GM19467 (cell line): ENCODE data around the gene CPE.
"Not testable (repeated sequence)": the region's sequence is repeated elsewhere in the genome, so short reads cannot be mapped to it uniquely, and the experiment has no call there.

Experiments
- ATAC-seq: cut with Tn5 transposase; IDR thresholded peaks from one replicate; pipeline ENCODE4 v1.9.1; 2021; ENCODE audit warnings: mild to moderate bottlenecking, moderate library complexity; ENCODE audit not compliant: unreplicated experiment

CPE gene

GRCh38 chr4:165403048-165403447 is 24.2 kb downstream of the CPE start:
- ATAC-seq: no peak

- no peak for ATAC-seq
Measured at GRCh38 chr4:165403637-165404036, 24.8 kb downstream of the CPE start.

- ATAC-seq: no peak
Measured at GRCh38 chr4:165404080-165404479, 25.3 kb downstream of the CPE start.

- no peak for ATAC-seq
Measured at GRCh38 chr4:165404696-165405095, 25.9 kb downstream of the CPE start.

- ATAC-seq: no peak
Measured at GRCh38 chr4:165410214-165410613, 31.4 kb downstream of the CPE start.

GRCh38 chr4:165415910-165416309 is 37.1 kb downstream of the CPE start:
- no peak for ATAC-seq

- no peak for ATAC-seq
Measured at GRCh38 chr4:165418073-165418472, 39.3 kb downstream of the CPE start.

- ATAC-seq: no peak
Measured at GRCh38 chr4:165425629-165426028, 46.8 kb downstream of the CPE start.

- ATAC-seq: no peak
Measured at GRCh38 chr4:165426331-165426730, 47.5 kb downstream of the CPE start.

- no peak for ATAC-seq
Measured at GRCh38 chr4:165426823-165427222, 48.0 kb downstream of the CPE start.

GRCh38 chr4:165428957-165429356 is 50.1 kb downstream of the CPE start:
- ATAC-seq: no peak

GRCh38 chr4:165433529-165433928 is 54.7 kb downstream of the CPE start:
- no peak for ATAC-seq

- no peak for ATAC-seq
Measured at GRCh38 chr4:165437691-165438090, 58.9 kb downstream of the CPE start.

GRCh38 chr4:165439344-165439743 is 60.5 kb downstream of the CPE start:
- no peak for ATAC-seq

GRCh38 chr4:165439981-165440380 is 61.2 kb downstream of the CPE start:
- no peak for ATAC-seq

GRCh38 chr4:165440415-165441158 is 61.8 kb downstream of the CPE start:
- no peak for ATAC-seq

- ATAC-seq: no peak
Measured at GRCh38 chr4:165443276-165443675, 64.5 kb downstream of the CPE start.

GRCh38 chr4:165448700-165449099 is 69.9 kb downstream of the CPE start:
- ATAC-seq: no peak

GRCh38 chr4:165449333-165449732 is 70.5 kb downstream of the CPE start:
- ATAC-seq: no peak

- ATAC-seq: no peak
Measured at GRCh38 chr4:165450871-165451270, 72.1 kb downstream of the CPE start.

GRCh38 chr4:165453140-165453539 is 74.3 kb downstream of the CPE start:
- not testable (repeated sequence) for ATAC-seq

GRCh38 chr4:165454426-165454825 is 75.6 kb downstream of the CPE start:
- no peak for ATAC-seq

- ATAC-seq: no peak
Measured at GRCh38 chr4:165457793-165458192, 79.0 kb downstream of the CPE start.
